ENCODE measurements around the gene THRB. TPM values are rescaled to one million over a fixed set of nuclear protein-coding genes. Genes with fewer than 3 reads are reported as not detected.

Gene THRB
- total RNA-seq, 4 donors from 2014 or later = 3.7 to 11.3 (median 6.1) TPM

- Histone ChIP-seq H3K36me3 (peaks cover 0 to 7% (median 0%) of the 10 kb centered on the region in 3 donors), H3K9me3 (no peaks in the 10 kb centered on the region), H3K27me3 (no peaks in the 10 kb centered on the region), H3K27ac (no peak overlapping the region), H3K4me3 (no peak overlapping the region), H3K4me1 (peaks cover 0 to 19% (median 8%) of the 10 kb centered on the region in 3 donors)
- intact Hi-C loops (cut with DNase I) = no loop called here
- 57 to 59% methylated on average over 9 to 12 of the region's 12 CpGs for WGBS, 2 donors
- DNase-seq = no peak
- TF ChIP-seq POLR2A (IDR thresholded peaks at IDR 0.05) = no peak
- TF ChIP-seq CTCF (IDR thresholded peaks at IDR 0.05) = no peak
Observed at GRCh38 chr3:24119321-24119751, 375.3 kb downstream of the THRB start.

- H3K36me3 ChIP-seq = peaks cover 0 to 3% (median 0%) of the 10 kb centered on the region in 3 donors
- intact Hi-C loops (cut with DNase I) = no loop called here
- no peaks in the 10 kb centered on the region for H3K9me3 ChIP-seq
- H3K27ac ChIP-seq = no peak overlapping the region
- WGBS, 2 donors = 86 to 91% methylated on average over 1 of the region's 1 CpG
- no peaks in the 10 kb centered on the region for H3K27me3 ChIP-seq
- H3K4me3 ChIP-seq = no peak overlapping the region
- H3K4me1 ChIP-seq = peaks cover 0 to 10% (median 8%) of the 10 kb centered on the region in 3 donors
- DNase-seq = no peak
- TF ChIP-seq CTCF (IDR thresholded peaks at IDR 0.05) (no peak), POLR2A (IDR thresholded peaks at IDR 0.05) (no peak)
Observed at GRCh38 chr3:24117508-24117907, 377.1 kb downstream of the THRB start.

GRCh38 chr3:24111711-24112110 lies 382.9 kb downstream of the THRB start:
- H3K27ac ChIP-seq = no peak overlapping the region
- intact Hi-C loops (cut with DNase I) = no loop called here
- no peaks in the 10 kb centered on the region for H3K4me1 ChIP-seq
- no peaks in the 10 kb centered on the region for H3K36me3 ChIP-seq
- H3K27me3 ChIP-seq = no peaks in the 10 kb centered on the region
- DNase-seq = no peak
- H3K4me3 ChIP-seq = no peak overlapping the region
- TF ChIP-seq POLR2A (IDR thresholded peaks at IDR 0.05) (no peak), CTCF (IDR thresholded peaks at IDR 0.05) (no peak)
- H3K9me3 ChIP-seq = no peaks in the 10 kb centered on the region
- 71 to 73% methylated on average over 1 of the region's 1 CpG for WGBS, 2 donors

GRCh38 chr3:24110051-24110450 lies 384.6 kb downstream of the THRB start:
- DNase-seq = no peak
- TF ChIP-seq CTCF (IDR thresholded peaks at IDR 0.05) (no peak), POLR2A (IDR thresholded peaks at IDR 0.05) (no peak)
- Histone ChIP-seq H3K27me3 (no peaks in the 10 kb centered on the region), H3K4me3 (no peak overlapping the region), H3K9me3 (no peaks in the 10 kb centered on the region), H3K27ac (no peak overlapping the region), H3K4me1 (no peaks in the 10 kb centered on the region), H3K36me3 (no peaks in the 10 kb centered on the region)
- WGBS, 2 donors = 24 to 61% methylated on average over 1 of the region's 1 CpG
- intact Hi-C loops (cut with DNase I) = no loop called here

GRCh38 chr3:24101676-24102168 lies 392.9 kb downstream of the THRB start:
- intact Hi-C loops (cut with DNase I) = no loop called here
- Histone ChIP-seq H3K27ac (no peak overlapping the region), H3K9me3 (no peaks in the 10 kb centered on the region), H3K27me3 (no peaks in the 10 kb centered on the region), H3K4me3 (no peak overlapping the region), H3K36me3 (no peaks in the 10 kb centered on the region), H3K4me1 (peaks cover 0 to 15% (median 7%) of the 10 kb centered on the region in 3 donors)
- no peak for DNase-seq
- 60 to 76% methylated on average over 2 of the region's 2 CpGs for WGBS, 2 donors
- TF ChIP-seq CTCF (IDR thresholded peaks at IDR 0.05) = no peak
- TF ChIP-seq POLR2A (IDR thresholded peaks at IDR 0.05) = no peak

Data from esophagus squamous epithelium (tissue), 5 donors.